Stimulated activated memory B cell treated with anti-CD40 and anti-IgM and Interleukin-4, amounts not matched to agents 10 μg/mL and 1 μg/mL and 100 μg/mL, for 72 hours (primary cell): Measurements from ENCODE around the gene PXK.
"Not testable (repeated sequence)": the region's sequence is repeated elsewhere in the genome, so short reads cannot be mapped to it uniquely, and the experiment has no call there.

Experiments
- ATAC-seq: fragments of 150-1000 bp; cut with Tn5 transposase; 2 replicates; pipeline ENCODE4 v1.10.0; 2021
- H3K27ac Mint-ChIP-seq: one replicate; pipeline ENCODE4 v1.8.0; 2022; ENCODE audit warnings: mild to moderate bottlenecking, mixed read lengths
- H3K27me3 Mint-ChIP-seq: one replicate; pipeline ENCODE4 v1.8.0; 2022; ENCODE audit warnings: mixed read lengths
- H3K36me3 Mint-ChIP-seq: one replicate; pipeline ENCODE4 v1.8.0; 2022; ENCODE audit warnings: mixed read lengths
- H3K4me1 Mint-ChIP-seq: one replicate; pipeline ENCODE4 v1.8.0; 2022; ENCODE audit warnings: mixed read lengths
- H3K4me3 Mint-ChIP-seq: one replicate; pipeline ENCODE4 v1.8.0; 2022; ENCODE audit warnings: mild to moderate bottlenecking, moderate library complexity, mixed read lengths
- H3K9me3 Mint-ChIP-seq: one replicate; pipeline ENCODE4 v1.8.0; 2022; ENCODE audit warnings: mixed read lengths

Gene PXK

DNA sequence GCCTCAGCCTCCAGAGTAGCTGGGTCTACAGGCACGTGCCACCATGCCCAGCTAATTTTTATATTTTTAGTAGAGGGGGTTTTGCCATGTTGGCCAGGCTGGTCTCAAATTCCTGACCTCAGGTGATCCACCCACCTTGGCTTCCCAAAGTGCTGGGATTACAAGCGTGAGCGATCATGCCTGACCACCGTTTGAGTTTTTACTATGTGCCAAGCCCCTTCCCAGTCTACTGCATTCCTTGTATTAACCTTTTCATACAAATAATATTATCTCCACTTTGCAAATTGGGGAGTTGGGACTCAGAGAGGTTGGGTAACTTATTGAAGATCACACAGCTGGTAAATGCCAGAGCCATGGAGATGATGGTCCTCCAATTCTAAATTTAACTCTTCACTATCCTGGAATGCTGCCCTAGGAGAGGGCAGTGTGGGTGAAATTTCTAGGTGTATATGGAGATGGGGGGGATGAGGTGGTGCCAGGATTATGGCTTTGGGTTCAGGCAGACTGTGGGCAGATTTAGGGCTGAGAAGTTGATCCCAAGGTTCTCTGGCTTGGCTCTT is 1.0 kb upstream of the PXK start:
- Mint-ChIP-seq H3K27ac (peak overlapping the region; percentile 92), H3K4me3 (peak overlapping the region; percentile 80), H3K9me3 (no peaks in the 10 kb centered on the region), H3K27me3 (no peaks in the 10 kb centered on the region), H3K36me3 (peaks cover 7% of the 10 kb centered on the region), H3K4me1 (peaks cover 52% of the 10 kb centered on the region)
- ATAC-seq, result no peak

DNA sequence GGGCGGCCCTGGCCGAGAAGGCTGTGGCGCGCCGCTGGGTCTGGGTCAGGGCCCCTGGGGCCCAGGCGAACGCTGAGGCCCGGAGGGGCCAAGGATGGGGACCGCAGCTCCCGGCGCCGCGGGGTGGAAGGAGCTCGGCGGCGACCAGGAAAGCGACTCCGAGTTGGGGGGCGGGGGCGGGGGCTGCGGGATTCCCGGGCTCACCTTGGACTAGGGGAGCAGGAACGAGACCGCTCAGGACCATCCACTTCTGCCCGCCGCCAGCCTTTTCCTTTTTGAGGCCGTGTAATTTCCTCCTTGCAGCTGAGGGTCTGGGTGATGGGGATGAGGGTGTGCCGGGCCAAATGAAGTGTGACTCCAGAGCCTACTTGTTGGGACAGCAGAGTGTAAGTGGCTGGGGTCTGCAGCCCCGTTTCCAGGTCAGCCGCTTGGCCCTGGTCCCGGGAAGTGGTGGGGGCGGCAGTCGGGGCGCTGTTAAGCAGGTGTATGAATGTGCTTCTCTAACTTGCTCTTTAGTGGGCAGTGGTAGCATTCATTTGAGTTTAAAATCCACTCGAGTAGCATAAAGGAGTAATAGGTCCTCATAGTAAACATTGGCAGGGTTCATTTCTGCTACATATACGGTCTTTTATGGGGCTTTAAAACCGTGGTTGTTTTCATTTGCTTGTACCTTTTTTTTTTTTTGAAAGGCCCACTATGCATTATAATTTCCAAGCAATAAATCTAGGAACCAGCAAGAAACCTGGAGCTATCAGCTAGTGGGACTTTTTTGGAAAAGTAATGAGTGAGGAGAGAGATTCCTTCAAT is 717 bp downstream of the PXK start:
- peak; percentile 74 for ATAC-seq
- peak overlapping the region; percentile 98 for H3K4me3 Mint-ChIP-seq
- peaks cover 7% of the 10 kb centered on the region for H3K36me3 Mint-ChIP-seq
- peaks cover 50% of the 10 kb centered on the region for H3K4me1 Mint-ChIP-seq
- no peaks in the 10 kb centered on the region for H3K9me3 Mint-ChIP-seq
- peak overlapping the region; percentile 88 for H3K27ac Mint-ChIP-seq
- no peaks in the 10 kb centered on the region for H3K27me3 Mint-ChIP-seq

DNA sequence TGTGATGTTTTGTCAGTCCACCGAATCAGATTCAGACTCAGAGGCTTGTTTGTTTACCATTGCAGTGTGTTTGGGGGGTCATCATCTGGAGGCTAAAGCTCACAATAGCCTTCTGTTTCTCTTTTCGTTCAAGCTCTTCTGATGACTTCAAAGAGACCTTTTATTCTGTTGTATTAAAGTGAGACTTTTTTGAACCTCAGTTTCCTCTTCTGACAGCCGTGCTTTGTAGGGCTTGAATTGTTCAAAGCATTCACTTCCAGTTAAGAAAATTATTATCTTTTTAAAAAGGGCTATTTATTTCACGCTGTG is 1.3 kb downstream of the PXK start:
- Mint-ChIP-seq H3K4me3 (peak overlapping the region; percentile 98), H3K27ac (peak overlapping the region; percentile 88), H3K9me3 (no peaks in the 10 kb centered on the region), H3K27me3 (no peaks in the 10 kb centered on the region), H3K36me3 (peaks cover 10% of the 10 kb centered on the region), H3K4me1 (peaks cover 54% of the 10 kb centered on the region)
- ATAC-seq, result no peak

DNA sequence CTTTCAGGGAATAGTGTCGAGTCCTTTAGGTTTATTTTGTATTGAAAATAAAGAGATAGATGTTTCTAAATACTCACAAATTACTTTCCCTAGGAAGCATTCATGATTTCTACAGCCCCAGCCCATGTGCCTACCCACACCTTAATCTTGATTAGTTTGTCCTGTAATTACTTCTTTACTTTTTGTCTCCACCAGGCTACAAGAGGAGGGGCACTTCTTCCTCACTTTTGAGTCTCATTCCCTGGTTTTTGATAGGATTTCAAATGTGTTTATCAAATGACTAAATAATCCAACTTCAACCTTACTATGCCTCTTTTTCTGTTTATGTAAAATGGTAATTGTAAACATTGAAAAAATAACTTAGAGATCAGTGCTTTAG is 1.8 kb downstream of the PXK start:
- Mint-ChIP-seq H3K4me1 (peaks cover 57% of the 10 kb centered on the region), H3K36me3 (peaks cover 16% of the 10 kb centered on the region), H3K27me3 (no peaks in the 10 kb centered on the region), H3K9me3 (no peaks in the 10 kb centered on the region), H3K4me3 (peak overlapping the region; percentile 98), H3K27ac (peak overlapping the region; percentile 88)
- ATAC-seq, result no peak

DNA sequence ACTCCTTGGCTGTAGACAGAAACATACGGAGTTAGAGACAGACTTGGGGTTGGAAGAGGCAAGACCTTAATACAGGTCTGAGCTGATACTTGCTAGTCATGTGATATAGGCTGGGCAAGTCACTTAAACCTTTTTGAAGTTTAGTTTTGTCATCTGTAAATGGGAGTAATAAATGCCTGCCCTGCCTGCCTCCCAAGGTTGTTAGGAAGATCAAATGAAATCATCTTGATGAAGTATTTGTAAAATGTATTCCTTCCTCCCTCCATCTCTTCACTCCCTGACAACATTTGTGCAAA is 2.9 kb downstream of the PXK start:
- ATAC-seq, result no peak
- Mint-ChIP-seq H3K27ac (peak overlapping the region; percentile 88), H3K36me3 (peaks cover 16% of the 10 kb centered on the region), H3K4me3 (peak overlapping the region; percentile 98), H3K9me3 (no peaks in the 10 kb centered on the region), H3K27me3 (no peaks in the 10 kb centered on the region), H3K4me1 (peaks cover 59% of the 10 kb centered on the region)

DNA sequence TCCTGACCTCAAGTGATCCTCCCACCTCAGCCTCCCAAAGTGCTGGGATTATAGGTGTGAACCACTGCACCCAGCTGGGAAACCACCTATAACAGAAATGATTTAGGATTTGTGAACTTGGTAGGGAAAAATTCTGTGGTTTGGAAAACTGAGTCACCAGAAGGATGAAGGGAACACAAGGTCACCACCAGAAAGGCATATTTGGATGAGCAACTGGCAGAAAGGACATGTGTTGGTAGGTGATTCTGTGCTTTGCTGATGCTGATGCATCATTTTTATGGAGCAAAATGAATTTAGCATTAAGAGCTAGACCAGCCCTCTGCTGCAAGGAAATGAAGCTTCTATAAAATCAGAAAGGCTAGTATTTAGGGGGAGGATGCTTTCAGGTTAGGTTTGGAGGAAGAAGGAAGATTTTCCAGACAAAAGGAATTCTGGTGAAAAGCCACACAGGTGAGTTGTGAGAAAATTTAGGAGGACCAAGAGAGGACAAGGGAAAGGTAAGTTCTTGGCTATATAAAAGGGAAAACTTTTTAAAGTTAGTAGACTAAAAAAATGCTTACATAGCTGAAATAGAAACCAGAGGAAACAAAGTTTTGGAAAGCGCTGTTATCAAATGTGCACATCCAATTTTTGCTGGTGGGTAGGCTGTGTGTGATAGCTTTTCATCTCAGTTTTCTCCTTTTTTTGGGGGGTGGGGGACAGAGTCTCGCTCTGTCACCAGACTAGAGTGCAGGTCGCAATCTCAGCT is 3.6 kb downstream of the PXK start:
- no peak for ATAC-seq
- no peaks in the 10 kb centered on the region for H3K9me3 Mint-ChIP-seq
- H3K27ac Mint-ChIP-seq, result peak overlapping the region; percentile 88
- H3K36me3 Mint-ChIP-seq, result peaks cover 23% of the 10 kb centered on the region
- no peaks in the 10 kb centered on the region for H3K27me3 Mint-ChIP-seq
- H3K4me3 Mint-ChIP-seq, result peak overlapping the region; percentile 21
- peaks cover 66% of the 10 kb centered on the region for H3K4me1 Mint-ChIP-seq

DNA sequence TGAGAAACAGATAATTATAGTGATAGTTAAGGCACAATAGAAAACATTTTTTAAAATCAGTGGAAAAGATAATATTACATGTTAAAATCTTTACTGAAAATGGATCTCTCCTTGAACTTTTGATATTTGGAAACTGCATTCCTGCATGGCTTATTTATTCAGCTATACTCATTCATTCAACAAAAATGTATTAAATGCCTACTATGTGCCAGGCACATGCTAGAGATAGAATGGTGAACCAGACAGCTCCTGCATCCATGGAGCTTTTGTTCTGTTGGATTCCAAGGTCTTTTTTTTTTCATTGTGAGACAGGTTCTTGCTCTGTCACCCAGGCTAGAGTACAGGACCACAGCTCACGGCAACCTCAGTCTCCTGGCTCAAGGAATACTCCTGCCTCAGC is 4.5 kb downstream of the PXK start:
- ATAC-seq, result no peak
- Mint-ChIP-seq H3K4me3 (no peak overlapping the region), H3K27me3 (no peaks in the 10 kb centered on the region), H3K4me1 (peaks cover 66% of the 10 kb centered on the region), H3K9me3 (no peaks in the 10 kb centered on the region), H3K36me3 (peaks cover 26% of the 10 kb centered on the region), H3K27ac (peak overlapping the region; percentile 32)

DNA sequence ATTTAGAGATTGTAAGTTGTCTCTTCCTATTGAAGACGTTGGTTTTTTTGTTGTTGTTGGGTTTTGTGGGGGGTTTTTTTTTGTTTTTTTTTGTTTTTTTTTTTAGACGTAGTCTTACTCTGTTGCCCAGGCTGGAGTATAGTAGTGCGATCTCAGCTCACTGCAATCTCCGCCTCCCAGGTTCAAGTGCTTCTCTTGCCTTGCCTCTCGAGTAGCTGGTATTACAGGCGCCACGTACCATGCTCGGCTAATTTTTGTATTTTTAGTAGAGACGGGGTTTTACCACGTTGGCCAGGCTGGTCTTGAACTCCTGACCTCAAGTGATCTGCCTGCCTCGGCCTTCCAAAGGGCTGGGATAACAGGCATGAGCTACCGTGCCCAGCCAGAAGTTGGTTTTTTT is 6.5 kb downstream of the PXK start:
- Mint-ChIP-seq H3K4me1 (peaks cover 74% of the 10 kb centered on the region), H3K36me3 (peaks cover 40% of the 10 kb centered on the region), H3K27ac (peak overlapping the region; percentile 79), H3K4me3 (peak overlapping the region; percentile 51)
- not testable (repeated sequence) for ATAC-seq, H3K9me3 Mint-ChIP-seq, H3K27me3 Mint-ChIP-seq

DNA sequence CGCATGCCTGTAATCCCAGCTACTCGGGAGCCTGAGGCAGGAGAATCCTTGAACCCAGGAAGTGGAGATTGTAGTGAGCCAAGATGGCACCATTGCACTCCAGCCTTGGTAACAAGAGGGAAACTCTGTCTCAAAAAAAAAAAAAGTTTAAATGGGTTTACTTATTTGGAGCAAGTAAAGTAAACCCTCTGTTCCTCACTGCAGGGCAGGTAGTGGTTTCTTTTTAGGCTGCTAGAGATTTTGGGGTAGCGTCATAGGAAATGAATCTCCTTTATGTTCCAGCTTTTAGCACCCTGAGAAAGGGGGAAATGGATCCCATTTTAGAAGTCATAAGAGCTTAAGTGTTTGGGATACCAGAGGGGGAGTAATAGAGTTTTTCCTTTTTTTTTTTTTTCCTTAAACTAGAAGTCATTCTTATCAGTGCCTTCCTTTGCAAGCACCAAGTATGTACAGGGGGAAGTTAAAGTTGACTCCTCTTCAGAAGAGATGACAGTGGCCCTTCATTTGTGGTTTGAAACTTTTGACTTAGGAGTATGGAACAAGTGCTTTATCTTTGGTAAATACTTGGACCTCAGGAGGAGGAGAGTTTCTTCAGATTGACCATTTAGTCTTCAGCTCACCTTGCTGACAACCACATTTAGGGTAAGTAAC is 8.0 kb downstream of the PXK start:
- H3K27me3 Mint-ChIP-seq, result no peaks in the 10 kb centered on the region
- H3K36me3 Mint-ChIP-seq, result peaks cover 40% of the 10 kb centered on the region
- H3K27ac Mint-ChIP-seq, result peak overlapping the region; percentile 75
- H3K4me3 Mint-ChIP-seq, result peak overlapping the region; percentile 29
- H3K4me1 Mint-ChIP-seq, result peaks cover 67% of the 10 kb centered on the region
- H3K9me3 Mint-ChIP-seq, result no peaks in the 10 kb centered on the region
- ATAC-seq, result no peak

DNA sequence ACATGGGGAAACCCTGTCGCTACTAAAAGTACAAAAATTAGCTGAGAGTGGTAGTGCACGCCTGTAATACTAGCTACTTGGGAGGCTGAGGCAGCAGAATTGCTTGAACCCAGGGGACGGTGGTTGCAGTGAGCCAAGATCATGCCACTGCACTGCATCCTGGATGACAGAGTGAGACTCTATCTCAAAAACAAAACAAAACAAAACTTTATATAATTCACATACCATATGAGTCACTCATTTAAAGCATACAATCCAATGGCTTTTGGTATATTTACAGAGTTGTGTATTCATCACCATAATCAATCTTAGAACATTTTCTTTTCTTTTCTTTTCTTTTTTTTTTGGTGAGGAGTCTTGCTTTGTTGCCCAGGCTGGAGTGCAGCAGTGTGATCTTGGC is 8.7 kb downstream of the PXK start:
- peaks cover 67% of the 10 kb centered on the region for H3K4me1 Mint-ChIP-seq
- no peaks in the 10 kb centered on the region for H3K27me3 Mint-ChIP-seq
- H3K27ac Mint-ChIP-seq, result peak overlapping the region; percentile 75
- no peak for ATAC-seq
- H3K4me3 Mint-ChIP-seq, result no peak overlapping the region
- H3K9me3 Mint-ChIP-seq, result no peaks in the 10 kb centered on the region
- peaks cover 34% of the 10 kb centered on the region for H3K36me3 Mint-ChIP-seq

DNA sequence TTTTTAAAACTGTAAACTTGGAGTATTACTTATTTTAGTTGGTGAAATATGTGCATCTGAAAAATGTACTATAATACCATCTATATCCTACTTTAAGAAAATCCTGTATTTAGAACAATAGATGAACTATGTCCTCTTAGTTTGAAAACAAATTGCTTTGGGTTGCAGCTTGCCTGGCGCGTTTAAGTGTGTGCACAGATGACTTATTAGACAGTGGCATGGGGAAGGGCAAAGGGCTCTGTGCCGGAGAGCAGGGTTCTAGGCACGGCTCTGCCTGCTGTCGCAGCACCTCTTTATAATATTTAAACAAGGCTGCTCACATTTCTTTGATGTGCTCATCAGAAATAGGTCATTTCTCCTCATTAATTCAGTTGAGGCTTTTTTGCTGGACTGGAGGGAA is 10.0 kb downstream of the PXK start:
- H3K36me3 Mint-ChIP-seq, result peaks cover 33% of the 10 kb centered on the region
- no peaks in the 10 kb centered on the region for H3K9me3 Mint-ChIP-seq
- H3K27me3 Mint-ChIP-seq, result no peaks in the 10 kb centered on the region
- no peak overlapping the region for H3K4me3 Mint-ChIP-seq
- peak overlapping the region; percentile 84 for H3K27ac Mint-ChIP-seq
- peaks cover 71% of the 10 kb centered on the region for H3K4me1 Mint-ChIP-seq
- no peak for ATAC-seq

DNA sequence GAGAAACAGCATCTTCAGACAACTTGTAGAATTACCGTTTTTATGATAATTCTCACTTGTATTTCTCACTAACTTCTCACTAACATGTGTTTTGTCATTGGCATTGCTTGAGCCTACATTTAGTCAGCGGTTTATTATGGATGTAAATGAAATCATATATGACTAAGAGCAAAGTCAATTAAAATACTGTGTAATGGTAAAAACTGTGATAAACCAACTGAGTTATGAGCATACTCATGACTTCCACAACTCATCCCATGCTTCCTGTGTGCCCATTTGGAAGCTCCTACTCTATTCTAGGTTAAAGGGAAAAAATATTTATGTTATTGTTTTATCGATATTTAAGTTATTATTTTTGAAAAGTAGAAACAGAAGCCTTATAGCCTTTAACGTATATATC is 12.8 kb downstream of the PXK start:
- Mint-ChIP-seq H3K36me3 (peaks cover 24% of the 10 kb centered on the region), H3K4me1 (peaks cover 85% of the 10 kb centered on the region), H3K27ac (peak overlapping the region; percentile 84), H3K4me3 (no peak overlapping the region), H3K9me3 (no peaks in the 10 kb centered on the region), H3K27me3 (no peaks in the 10 kb centered on the region)
- ATAC-seq, result no peak

DNA sequence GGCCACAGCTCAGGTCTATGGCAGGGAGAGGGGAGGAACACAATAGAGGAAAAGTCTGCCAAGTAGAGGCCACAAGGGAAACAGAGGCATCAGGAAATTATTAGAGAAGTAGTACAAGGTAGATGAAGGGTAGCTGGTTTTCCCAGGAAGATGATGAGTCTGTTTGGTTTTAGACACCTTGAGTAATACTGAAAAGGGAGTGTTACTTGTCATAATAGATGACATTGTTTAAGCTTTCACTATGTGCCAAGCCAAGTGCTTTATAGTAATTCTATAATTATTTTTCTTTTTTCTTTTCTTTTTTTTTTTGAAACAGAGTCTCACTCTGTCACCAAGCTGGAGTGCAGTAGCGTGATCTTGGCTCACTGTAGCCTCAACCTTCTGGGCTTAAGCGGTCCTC is 13.7 kb downstream of the PXK start:
- H3K36me3 Mint-ChIP-seq, result peaks cover 16% of the 10 kb centered on the region
- H3K27ac Mint-ChIP-seq, result peak overlapping the region; percentile 17
- H3K4me1 Mint-ChIP-seq, result peaks cover 85% of the 10 kb centered on the region
- no peak for ATAC-seq
- H3K27me3 Mint-ChIP-seq, result no peaks in the 10 kb centered on the region
- no peaks in the 10 kb centered on the region for H3K9me3 Mint-ChIP-seq
- H3K4me3 Mint-ChIP-seq, result no peak overlapping the region

DNA sequence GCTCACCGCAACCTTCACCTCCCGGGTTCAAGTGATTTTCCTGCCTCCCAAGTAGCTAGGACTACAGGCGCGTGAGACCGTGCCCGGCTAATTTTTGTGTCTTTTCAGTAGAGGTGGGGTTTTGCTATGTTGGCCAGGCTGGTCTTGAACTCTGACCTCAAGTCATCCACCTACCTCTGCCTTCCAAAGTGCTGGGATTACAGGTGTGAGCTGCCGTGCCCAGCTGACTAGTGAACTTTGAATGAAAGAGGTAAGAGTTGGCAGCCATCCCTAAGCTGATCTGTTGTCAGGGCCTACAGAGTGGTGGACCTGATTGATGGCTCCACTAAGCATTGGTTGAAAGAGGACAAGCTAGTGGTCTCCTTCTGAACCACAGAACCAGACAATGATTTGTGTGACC is 15.3 kb downstream of the PXK start:
- Mint-ChIP-seq H3K27ac (peak overlapping the region; percentile 76), H3K27me3 (no peaks in the 10 kb centered on the region), H3K9me3 (no peaks in the 10 kb centered on the region), H3K4me1 (peaks cover 88% of the 10 kb centered on the region), H3K4me3 (no peak overlapping the region), H3K36me3 (peaks cover 16% of the 10 kb centered on the region)
- no peak for ATAC-seq

DNA sequence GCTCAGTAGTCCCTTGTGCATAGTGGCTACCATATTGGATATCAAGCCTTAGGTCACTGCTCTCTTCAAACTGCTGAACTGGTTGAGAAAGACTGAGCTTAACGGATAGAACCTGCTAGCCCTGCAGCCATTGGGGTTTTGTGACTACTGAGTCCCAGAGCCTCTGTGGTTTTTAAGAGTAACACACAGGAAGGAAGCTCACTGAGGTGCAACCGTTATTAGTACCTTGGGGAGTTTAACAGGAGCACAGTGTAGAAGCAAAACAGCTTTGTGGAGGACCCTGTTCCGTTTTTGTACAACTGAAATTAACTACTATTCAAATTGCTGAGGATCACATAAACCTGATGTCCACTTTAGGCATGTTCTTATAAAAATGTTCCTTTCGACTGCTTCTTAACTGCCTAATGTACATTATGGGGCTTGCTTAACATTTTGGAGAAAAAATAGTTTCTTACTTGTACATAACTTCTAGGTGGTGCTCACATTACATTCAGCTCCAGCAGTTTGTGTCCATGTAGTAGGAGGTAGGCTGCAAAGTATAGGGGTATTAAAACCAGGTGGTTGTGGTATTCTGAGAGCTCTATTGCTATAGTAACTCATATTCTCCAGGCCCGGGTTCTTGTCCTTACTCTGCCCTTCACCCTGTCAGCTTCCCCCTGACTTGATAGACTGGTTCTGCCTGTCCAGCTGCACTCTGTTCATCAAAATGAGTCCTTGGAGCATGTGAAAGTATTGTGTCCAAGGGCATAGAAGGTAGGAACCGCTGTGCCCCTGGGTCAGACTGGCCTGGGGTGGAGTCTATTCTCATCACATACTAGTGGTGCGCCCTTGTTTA is 17.3 kb downstream of the PXK start:
- H3K36me3 Mint-ChIP-seq, result peaks cover 6% of the 10 kb centered on the region
- peak overlapping the region; percentile 72 for H3K4me3 Mint-ChIP-seq
- H3K27me3 Mint-ChIP-seq, result no peaks in the 10 kb centered on the region
- H3K9me3 Mint-ChIP-seq, result no peaks in the 10 kb centered on the region
- H3K27ac Mint-ChIP-seq, result peak overlapping the region; percentile 87
- H3K4me1 Mint-ChIP-seq, result peaks cover 89% of the 10 kb centered on the region
- ATAC-seq, result peak; percentile 95
